Activated CD4-positive, alpha-beta T cell treated with anti-CD3 and anti-CD28 coated beads, Interleukin-2, amount 10 ng/mL, durations not matched to agents 7 days and 5 days (primary cell): Measurements from ENCODE around the gene DRAM2. TPM values are rescaled to one million over a fixed set of nuclear protein-coding genes. Genes with fewer than 3 reads are reported as not detected.

Experiments
- CTCF ChIA-PET: fragments of 350-600 bp; sonication (Branson Sonifier 250); formaldehyde crosslinking; loops from one replicate; lab custom pipeline; 2021; ENCODE audit warnings: antibody characterized with exemption; lab: Charles Lee
- POLR2A ChIA-PET: fragments of 350-600 bp; sonication (Branson Sonifier 250); formaldehyde crosslinking; loops from one replicate; lab custom pipeline; 2021; ENCODE audit warnings: antibody characterized with exemption; lab: Charles Lee
- DNase-seq: peaks from one replicate; pipeline ENCODE4 v3.0.0-alpha.2; 2020
- H3K27ac Mint-ChIP-seq: one replicate; pipeline ENCODE4 v1.8.0; 2021; ENCODE audit warnings: mild to moderate bottlenecking, moderate library complexity, mixed read lengths
- H3K27me3 Mint-ChIP-seq: one replicate; pipeline ENCODE4 v1.8.0; 2021; ENCODE audit warnings: mixed read lengths
- H3K36me3 Mint-ChIP-seq: one replicate; pipeline ENCODE4 v1.8.0; 2021; ENCODE audit warnings: low read depth, mixed read lengths
- H3K4me1 Mint-ChIP-seq: one replicate; pipeline ENCODE4 v1.8.0; 2021; ENCODE audit warnings: mixed read lengths
- H3K4me3 Mint-ChIP-seq: one replicate; pipeline ENCODE4 v1.8.0; 2021; ENCODE audit warnings: mild to moderate bottlenecking, moderate library complexity, mixed read lengths
- H3K9me3 Mint-ChIP-seq: one replicate; pipeline ENCODE4 v1.8.0; 2021; ENCODE audit warnings: mixed read lengths
- total RNA-seq, 2 experiments: library from RNA; stranded (reverse); gene quantifications; one replicate each; pipeline ENCODE4 v1.2.3, GENCODE V29; 2021

The DRAM2 gene
- total RNA-seq, 2 experiments from 2014 or later: 29.3 to 37.0 TPM

DNA sequence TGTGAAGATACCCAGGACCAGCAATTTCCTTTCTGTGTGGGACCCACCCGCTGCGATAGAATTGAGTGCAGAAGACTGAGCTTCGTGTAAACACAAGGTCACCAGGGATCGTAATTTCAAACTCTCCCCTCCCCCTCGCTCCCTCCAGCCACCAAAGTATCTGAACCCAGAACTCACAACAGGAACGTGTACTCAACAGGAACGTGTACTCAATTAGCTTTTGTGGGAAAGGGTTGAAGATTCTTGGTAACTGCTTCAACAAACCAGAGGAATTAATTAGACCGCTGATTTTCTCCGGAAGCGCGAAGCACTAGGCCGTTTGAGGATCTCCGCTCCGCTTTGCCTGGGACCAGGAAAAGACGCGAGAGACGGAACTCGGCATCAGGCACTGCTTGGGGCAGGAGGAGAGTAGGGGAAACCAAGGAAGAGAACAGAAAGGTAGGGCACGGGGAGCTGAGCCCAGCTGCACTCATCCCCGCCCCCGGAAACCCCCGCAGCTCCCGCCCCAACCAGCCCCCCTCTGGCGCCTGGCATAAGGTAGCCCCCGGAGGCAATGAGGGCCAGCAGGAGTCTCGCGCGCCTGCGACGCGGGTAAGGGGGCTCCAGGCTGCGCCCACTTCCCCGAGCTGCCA is 453 bp downstream of the DRAM2 start:
- no peaks in the 10 kb centered on the region for H3K27me3 Mint-ChIP-seq
- peak overlapping the region; percentile 93 for H3K4me3 Mint-ChIP-seq
- ChIA-PET POLR2A (no interaction called here), CTCF (interaction anchor here (1.9 kb wide), 1 partner anchor 11 kb away, joined by 6 read pairs; no protein-coding TSS in a partner anchor)
- H3K9me3 Mint-ChIP-seq: no peaks in the 10 kb centered on the region
- peaks cover 54% of the 10 kb centered on the region for H3K4me1 Mint-ChIP-seq
- peak; percentile 47 for DNase-seq
- H3K36me3 Mint-ChIP-seq: peaks cover 36% of the 10 kb centered on the region
- H3K27ac Mint-ChIP-seq: peak overlapping the region; percentile 91

DNA sequence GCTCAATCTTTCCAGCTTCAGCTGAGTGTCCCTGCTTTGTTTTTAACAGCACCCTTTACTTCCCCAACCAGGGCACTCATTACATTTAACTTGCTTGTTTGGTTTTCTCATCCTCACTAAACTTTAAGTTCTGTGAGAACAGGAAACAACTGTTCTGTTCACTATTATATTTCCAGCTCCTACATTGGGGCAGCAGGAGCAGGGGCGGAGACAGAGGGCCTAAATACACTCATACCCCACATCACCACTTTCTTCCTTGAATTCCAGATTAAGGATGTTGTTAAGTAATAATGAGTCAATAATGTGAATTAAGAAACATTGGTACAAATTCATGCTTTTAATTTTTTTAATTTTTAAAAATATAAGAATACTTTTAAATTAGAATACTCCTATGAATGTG is 6.0 kb downstream of the DRAM2 start:
- no peak overlapping the region for H3K27ac Mint-ChIP-seq
- no peaks in the 10 kb centered on the region for H3K27me3 Mint-ChIP-seq
- ChIA-PET POLR2A (no interaction called here), CTCF (no interaction called here)
- H3K4me3 Mint-ChIP-seq: no peak overlapping the region
- no peaks in the 10 kb centered on the region for H3K9me3 Mint-ChIP-seq
- H3K36me3 Mint-ChIP-seq: peaks cover 58% of the 10 kb centered on the region
- DNase-seq: no peak
- peaks cover 34% of the 10 kb centered on the region for H3K4me1 Mint-ChIP-seq

DNA sequence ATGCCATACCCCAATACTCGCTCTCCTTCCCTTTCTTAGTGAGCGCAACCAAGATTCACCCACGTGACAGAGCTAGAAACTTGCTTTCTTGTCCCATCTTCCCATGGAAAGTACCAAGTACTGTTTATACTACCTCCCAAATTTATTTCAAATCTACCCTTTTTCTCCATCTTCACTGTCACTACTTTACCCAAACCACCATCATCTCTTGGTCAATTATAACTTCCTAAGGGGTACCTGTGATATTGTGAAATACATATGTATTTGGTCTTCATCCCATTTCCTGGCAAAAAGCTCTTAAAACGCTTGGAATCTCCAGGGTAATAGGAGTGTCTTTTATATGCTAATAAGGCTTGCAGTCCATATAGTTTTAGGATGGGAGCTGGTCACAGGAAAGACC is 8.2 kb downstream of the DRAM2 start:
- no peaks in the 10 kb centered on the region for H3K27me3 Mint-ChIP-seq
- peaks cover 60% of the 10 kb centered on the region for H3K36me3 Mint-ChIP-seq
- no peak overlapping the region for H3K27ac Mint-ChIP-seq
- ChIA-PET CTCF (no interaction called here), POLR2A (interaction anchor here (0.6 kb wide), 1 partner anchor 105 kb away, joined by 4 read pairs; no protein-coding TSS in a partner anchor)
- no peak for DNase-seq
- peaks cover 36% of the 10 kb centered on the region for H3K4me1 Mint-ChIP-seq
- no peaks in the 10 kb centered on the region for H3K9me3 Mint-ChIP-seq
- no peak overlapping the region for H3K4me3 Mint-ChIP-seq

DNA sequence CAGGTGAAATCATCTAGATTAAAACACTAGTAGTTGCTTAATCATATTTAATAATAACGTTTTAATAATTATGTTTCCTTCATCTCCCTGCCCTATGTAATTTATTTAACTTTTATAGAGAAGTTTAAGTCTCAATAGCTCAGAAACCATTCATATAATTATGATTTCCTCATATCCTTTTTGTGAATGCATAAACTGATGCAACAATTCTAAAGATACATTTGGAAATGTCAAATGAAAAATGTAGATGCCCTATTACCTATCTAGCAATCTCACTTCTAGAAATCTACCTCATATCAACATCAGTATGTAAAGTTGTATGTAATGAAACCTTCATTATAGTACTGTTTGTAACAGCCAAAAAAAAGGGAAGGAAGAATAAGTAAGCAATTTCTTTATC is 10.5 kb downstream of the DRAM2 start:
- Mint-ChIP-seq H3K27ac (no peak overlapping the region), H3K9me3 (no peaks in the 10 kb centered on the region), H3K4me3 (no peak overlapping the region), H3K4me1 (peaks cover 24% of the 10 kb centered on the region), H3K36me3 (peaks cover 56% of the 10 kb centered on the region), H3K27me3 (no peaks in the 10 kb centered on the region)
- DNase-seq: no peak
- ChIA-PET CTCF (no interaction called here), POLR2A (interaction anchor here (0.6 kb wide), 1 partner anchor 838 kb away, joined by 5 read pairs; no protein-coding TSS in a partner anchor)

DNA sequence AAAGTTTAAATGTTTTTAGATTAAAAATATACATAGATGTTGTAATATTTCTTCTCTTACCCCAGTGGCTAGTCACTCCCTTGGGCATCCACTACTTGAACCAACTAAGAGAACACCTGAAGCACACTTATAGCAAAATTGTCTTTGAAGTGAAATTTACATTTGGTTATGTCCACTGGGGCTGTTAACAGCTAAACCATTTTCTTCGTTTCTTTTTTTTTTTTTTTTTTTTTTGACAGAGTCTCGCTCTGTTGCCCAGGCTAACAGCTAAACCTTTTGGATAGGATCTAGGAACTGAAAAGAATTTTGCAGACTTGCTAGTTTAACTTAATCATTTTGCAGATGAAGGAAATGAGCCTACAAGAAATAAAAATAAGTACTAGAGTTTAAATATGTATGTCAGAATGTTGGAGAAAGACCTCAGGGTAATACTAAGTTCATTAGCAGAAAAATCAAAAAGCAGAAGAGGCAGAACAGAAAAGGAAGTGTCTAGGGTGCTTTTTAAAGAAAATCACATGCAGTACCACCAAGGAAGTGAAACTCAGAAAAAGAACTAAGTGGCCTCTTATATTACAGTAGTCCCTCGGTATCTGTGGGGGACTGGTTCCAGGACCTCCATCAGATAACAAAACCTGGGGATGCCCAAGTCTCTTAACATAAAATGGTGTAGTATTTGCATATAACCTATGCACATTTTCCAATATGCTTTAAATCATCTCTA is 11.8 kb downstream of the DRAM2 start:
- H3K36me3 Mint-ChIP-seq: peaks cover 59% of the 10 kb centered on the region
- peak overlapping the region; percentile 0 for H3K4me3 Mint-ChIP-seq
- POLR2A ChIA-PET: no interaction called here
- CTCF ChIA-PET: no interaction called here
- no peaks in the 10 kb centered on the region for H3K9me3 Mint-ChIP-seq
- peak overlapping the region; percentile 1 for H3K27ac Mint-ChIP-seq
- H3K4me1 Mint-ChIP-seq: peaks cover 24% of the 10 kb centered on the region
- no peak for DNase-seq
- H3K27me3 Mint-ChIP-seq: no peaks in the 10 kb centered on the region

DNA sequence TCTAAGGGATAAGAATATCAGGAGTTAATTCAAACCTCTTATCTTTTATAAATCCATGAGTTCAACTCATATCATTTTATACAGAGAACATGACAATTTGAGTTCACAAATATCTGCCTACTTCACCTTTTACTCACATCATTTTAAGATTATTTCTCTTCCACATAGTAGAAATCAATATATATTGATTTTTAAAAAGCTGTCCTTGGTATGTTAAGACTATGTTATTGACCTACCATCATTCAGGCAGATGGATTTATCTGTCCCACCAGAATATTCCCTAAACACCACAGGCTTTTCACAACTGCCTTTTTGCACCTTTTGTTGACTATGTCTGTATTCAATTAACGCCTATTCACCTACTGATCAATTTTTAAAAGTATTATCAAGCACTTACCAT is 13.5 kb downstream of the DRAM2 start:
- ChIA-PET CTCF (interaction anchor here (0.6 to 1.4 kb wide), 2 partner anchors 208 to 1964 kb away, joined by 3 read pairs; no protein-coding TSS in a partner anchor), POLR2A (no interaction called here)
- no peak overlapping the region for H3K27ac Mint-ChIP-seq
- H3K4me3 Mint-ChIP-seq: no peak overlapping the region
- DNase-seq: no peak
- H3K4me1 Mint-ChIP-seq: peaks cover 22% of the 10 kb centered on the region
- H3K36me3 Mint-ChIP-seq: peaks cover 64% of the 10 kb centered on the region
- H3K9me3 Mint-ChIP-seq: no peaks in the 10 kb centered on the region
- H3K27me3 Mint-ChIP-seq: no peaks in the 10 kb centered on the region

DNA sequence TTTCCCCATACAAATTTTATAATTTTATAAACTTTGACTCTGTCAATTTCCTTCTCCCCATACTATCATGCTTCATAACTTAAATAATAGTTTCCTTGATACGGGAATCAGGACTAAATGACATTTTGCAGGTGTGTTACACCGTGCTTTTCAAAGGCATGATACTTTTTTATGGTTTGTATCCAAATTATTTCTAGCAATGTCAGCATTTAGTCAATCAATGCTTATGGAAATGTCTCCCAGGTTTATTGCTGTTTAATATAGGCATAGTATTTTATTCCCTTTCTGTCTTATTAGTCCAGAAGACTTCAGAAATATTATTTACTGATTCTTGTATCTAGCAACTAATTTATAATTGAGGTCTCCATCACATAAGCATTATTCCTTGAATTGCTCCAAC is 23.4 kb downstream of the DRAM2 start:
- Mint-ChIP-seq H3K4me1 (no peaks in the 10 kb centered on the region), H3K27ac (no peak overlapping the region), H3K36me3 (peaks cover 47% of the 10 kb centered on the region), H3K27me3 (no peaks in the 10 kb centered on the region), H3K9me3 (no peaks in the 10 kb centered on the region), H3K4me3 (no peak overlapping the region)
- no peak for DNase-seq
- CTCF ChIA-PET: no interaction called here
- POLR2A ChIA-PET: no interaction called here

DNA sequence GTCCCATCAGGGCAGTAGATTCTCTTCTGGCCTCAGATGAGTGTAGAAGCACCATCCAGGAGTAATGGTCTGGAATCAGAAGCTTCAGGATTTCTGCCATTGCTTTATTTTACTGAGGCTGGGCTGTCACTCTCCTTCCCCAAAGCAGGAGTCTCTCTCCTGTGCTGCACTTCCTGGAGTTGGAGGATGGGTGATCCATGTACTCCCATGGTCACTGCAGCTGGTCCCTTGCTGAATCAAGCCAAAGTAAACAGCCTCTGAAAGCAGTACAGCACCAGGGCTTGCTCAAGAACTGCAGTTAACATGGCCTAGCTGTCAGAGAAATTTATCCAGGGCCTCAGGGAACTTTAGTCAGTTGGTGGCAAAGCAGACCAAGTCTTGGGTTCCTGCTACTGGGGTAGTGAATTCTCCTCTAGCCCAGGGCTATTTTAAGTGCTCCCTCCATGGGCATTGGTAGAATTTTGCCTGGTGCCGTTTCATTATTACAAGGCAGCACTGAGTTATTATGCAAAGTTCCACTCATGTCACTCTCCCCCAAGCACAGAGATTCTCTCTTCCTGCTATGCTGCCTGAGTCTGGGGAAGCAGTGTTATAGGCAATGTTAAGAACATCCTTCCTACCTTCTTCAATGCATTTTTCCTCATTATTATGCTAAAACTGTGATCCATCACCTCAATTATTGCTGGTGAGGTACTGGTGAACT is 29.5 kb downstream of the DRAM2 start:
- ChIA-PET CTCF (no interaction called here), POLR2A (no interaction called here)
- no peak overlapping the region for H3K27ac Mint-ChIP-seq
- H3K27me3 Mint-ChIP-seq: no peaks in the 10 kb centered on the region
- no peak overlapping the region for H3K4me3 Mint-ChIP-seq
- H3K36me3 Mint-ChIP-seq: peaks cover 24% of the 10 kb centered on the region
- DNase-seq: no peak
- H3K4me1 Mint-ChIP-seq: no peaks in the 10 kb centered on the region
- H3K9me3 Mint-ChIP-seq: peaks cover 11% of the 10 kb centered on the region

DNA sequence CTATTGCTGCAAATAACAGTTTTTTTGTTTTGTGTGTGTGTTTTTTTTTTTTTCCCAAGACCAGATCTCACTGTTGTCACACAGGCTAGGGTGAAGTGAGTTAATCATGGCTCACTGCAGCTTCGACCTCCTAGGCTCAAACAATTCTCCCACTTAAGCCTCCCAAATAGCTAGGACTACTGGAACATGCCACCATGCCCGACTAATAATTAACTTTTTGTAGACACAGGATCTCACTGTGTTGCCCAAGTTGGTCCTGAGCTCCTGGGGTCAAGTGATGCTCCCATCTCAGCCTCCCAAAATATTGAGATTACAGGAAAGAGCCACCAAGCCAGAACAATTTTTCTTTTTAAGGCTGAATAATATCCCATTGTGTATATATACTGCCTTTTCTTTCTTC is 34.9 kb downstream of the DRAM2 start:
- ChIA-PET CTCF (interaction anchor here (0.7 kb wide), 1 partner anchor 329 kb away, joined by 3 read pairs; no protein-coding TSS in a partner anchor), POLR2A (no interaction called here)
- no peak for DNase-seq
- Mint-ChIP-seq H3K4me3 (no peak overlapping the region), H3K4me1 (no peaks in the 10 kb centered on the region), H3K27me3 (peaks cover 5% of the 10 kb centered on the region), H3K9me3 (peaks cover 38% of the 10 kb centered on the region), H3K27ac (no peak overlapping the region), H3K36me3 (peaks cover 12% of the 10 kb centered on the region)

DNA sequence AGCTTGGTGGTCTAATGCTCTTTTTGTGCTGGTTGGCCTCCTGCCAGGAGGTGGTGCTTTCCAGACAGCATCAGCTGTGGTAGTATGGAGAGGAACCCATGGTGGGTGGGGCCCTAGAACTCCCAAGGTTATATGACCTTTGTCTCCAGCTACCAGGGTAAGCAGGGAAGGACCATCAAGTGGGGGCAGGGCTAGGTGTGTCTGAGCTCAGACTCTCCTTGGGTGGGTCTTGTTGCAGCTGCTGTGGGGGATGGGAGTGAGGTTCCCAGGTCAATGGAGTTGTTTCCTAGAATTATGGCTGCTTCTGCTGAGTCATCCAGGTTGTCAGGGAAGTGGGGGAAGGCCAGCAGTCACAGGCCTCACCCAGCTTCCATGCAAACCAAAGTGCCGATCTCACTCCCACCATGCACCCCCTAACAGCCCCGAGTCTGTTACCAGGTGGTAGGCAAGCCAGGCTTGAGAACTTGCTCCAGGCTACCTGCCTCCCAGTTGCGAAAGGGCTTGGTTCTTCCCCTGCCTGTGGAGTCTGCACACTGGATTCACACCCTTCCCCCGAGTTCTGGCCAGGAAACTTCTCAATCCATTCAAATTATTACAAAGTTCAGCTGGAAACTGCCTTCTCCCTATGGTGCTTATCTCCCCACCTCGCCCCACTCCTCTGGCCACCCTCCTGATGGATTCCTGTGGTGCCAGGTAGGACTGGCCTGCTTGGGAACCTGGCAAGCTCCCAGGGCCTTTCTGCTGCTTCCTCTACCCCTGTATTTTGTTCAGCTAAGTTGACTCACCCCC is 37.8 kb downstream of the DRAM2 start:
- ChIA-PET CTCF (no interaction called here), POLR2A (no interaction called here)
- Mint-ChIP-seq H3K4me3 (no peak overlapping the region), H3K4me1 (no peaks in the 10 kb centered on the region), H3K9me3 (peaks cover 49% of the 10 kb centered on the region), H3K27me3 (peaks cover 5% of the 10 kb centered on the region), H3K27ac (no peak overlapping the region), H3K36me3 (peaks cover 6% of the 10 kb centered on the region)
- DNase-seq: no peak

DNA sequence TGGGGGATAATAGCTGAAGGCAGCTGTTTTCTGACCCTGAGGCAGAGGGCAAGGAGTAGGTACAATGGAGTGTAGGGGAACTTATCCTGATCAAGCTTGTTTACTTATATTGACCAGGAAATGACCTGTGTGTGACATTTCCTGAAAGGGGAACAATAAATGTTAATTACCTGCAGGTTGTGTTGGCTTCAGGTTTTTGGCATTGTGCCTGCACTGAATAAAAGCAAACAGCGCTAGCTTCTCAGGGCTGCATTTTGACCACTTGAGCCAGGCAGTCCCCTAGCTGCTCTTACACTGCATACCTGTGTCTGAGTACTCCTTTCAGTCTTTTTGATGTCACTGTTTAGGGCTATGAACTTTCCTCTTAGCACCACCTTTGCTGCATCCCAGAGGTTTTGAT is 40.6 kb downstream of the DRAM2 start:
- Mint-ChIP-seq H3K27ac (no peak overlapping the region), H3K27me3 (peaks cover 9% of the 10 kb centered on the region), H3K9me3 (peaks cover 57% of the 10 kb centered on the region), H3K36me3 (peaks cover 10% of the 10 kb centered on the region), H3K4me1 (no peaks in the 10 kb centered on the region), H3K4me3 (no peak overlapping the region)
- ChIA-PET POLR2A (no interaction called here), CTCF (no interaction called here)
- DNase-seq: no peak

DNA sequence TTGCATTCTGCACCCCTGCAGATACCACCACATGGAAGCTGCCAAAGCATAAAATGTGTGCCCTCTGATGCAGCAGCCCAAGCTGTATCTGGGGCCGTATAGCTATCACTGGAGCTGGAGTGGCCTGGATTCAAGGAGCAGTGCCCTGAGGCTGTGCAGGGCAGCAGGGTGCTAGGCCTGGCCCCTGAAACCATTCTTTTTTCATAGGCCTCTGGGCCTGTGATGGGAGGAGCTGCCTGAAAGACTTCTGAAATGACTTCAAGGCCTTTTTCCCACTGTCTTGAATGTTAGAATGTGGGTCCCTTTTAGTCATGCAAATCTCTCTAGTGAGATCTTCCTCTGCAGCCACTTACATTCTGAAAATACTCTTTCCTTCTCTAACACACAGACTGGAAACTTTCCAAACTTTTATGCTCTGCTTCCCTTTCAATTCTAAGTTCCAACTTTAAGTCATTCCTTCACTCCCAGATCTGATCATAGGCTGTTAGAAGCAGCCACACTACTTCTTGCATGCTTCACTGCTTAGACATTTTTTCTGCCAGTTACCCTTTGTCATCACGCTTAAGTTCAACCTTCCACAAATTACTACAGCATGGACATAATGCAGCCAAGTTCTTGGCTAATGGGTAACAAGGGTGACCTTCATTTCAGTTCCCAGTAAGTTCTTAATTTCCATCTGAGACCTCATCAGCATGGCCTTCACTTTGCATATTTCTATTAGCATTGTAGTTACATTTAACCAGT is 42.4 kb downstream of the DRAM2 start:
- H3K27ac Mint-ChIP-seq: no peak overlapping the region
- POLR2A ChIA-PET: no interaction called here
- H3K4me3 Mint-ChIP-seq: no peak overlapping the region
- DNase-seq: no peak
- H3K27me3 Mint-ChIP-seq: peaks cover 18% of the 10 kb centered on the region
- peaks cover 6% of the 10 kb centered on the region for H3K36me3 Mint-ChIP-seq
- H3K9me3 Mint-ChIP-seq: peaks cover 48% of the 10 kb centered on the region
- no peaks in the 10 kb centered on the region for H3K4me1 Mint-ChIP-seq
- CTCF ChIA-PET: no interaction called here
